ENCODE data around the gene PDE6D. TPM values are rescaled to one million over a fixed set of nuclear protein-coding genes. Genes with fewer than 3 reads are reported as not detected.
A peak's percentile ranks its signal among the peaks of the same experiment; 100 is the strongest.

Gene PDE6D
- total RNA-seq, 6 donors from 2014 or later = 10.5 to 22.8 (median 17.4) TPM

DNA sequence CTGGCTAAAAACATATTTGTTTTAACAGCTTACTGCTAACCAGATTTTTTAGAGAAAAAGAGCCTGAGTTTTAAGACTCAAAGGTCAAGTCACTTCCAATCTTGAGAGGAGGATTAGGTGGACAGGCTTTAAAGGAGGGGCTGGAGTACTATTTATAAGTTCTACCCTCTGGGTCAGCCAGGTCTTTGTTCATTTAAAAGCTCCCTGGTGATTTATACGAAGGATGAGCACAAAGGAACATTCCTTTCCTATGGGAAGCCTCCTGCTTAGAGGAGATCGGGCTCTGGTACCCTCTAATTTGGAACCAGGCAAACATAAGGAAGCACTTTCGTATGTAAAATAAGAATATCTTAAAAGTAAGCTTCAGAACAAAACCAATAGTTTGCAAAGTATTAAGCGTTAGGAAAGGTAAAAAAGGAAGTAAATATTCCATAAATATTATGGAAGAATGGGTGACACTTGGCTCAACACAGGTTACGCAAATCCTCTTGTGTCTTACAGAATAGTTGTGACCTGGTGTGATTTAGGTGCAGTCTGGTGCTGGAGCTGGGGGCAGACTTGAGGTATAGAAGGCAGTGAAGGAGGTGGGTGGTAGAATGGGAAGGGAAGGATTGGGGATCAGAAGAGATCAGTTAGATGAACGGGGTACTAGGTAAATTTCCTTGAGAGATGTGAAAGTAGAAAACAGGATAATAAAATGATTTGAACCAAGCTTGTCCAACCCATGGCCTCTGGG lies 35.6 kb downstream of the PDE6D start:
- Histone ChIP-seq H3K4me3 (no peak overlapping the region), H3K36me3 (no peaks in the 10 kb centered on the region), H3K9me3 (no peaks in the 10 kb centered on the region), H3K4me1 (no peaks in the 10 kb centered on the region), H3K27me3 (no peaks in the 10 kb centered on the region), H3K27ac (no peak overlapping the region)
- 77 to 87% methylated on average over 6 of the region's 6 CpGs for WGBS, 2 donors
- TF ChIP-seq, protein P1, sequence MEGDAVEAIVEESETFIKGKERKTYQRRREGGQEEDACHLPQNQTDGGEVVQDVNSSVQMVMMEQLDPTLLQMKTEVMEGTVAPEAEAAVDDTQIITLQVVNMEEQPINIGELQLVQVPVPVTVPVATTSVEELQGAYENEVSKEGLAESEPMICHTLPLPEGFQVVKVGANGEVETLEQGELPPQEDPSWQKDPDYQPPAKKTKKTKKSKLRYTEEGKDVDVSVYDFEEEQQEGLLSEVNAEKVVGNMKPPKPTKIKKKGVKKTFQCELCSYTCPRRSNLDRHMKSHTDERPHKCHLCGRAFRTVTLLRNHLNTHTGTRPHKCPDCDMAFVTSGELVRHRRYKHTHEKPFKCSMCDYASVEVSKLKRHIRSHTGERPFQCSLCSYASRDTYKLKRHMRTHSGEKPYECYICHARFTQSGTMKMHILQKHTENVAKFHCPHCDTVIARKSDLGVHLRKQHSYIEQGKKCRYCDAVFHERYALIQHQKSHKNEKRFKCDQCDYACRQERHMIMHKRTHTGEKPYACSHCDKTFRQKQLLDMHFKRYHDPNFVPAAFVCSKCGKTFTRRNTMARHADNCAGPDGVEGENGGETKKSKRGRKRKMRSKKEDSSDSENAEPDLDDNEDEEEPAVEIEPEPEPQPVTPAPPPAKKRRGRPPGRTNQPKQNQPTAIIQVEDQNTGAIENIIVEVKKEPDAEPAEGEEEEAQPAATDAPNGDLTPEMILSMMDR (IDR thresholded peaks at IDR 0.05) = no peak
- TF ChIP-seq POLR2AphosphoS5 (IDR thresholded peaks at IDR 0.05) = no peak
- TF ChIP-seq EP300 (IDR thresholded peaks at IDR 0.05) = no peak
- no peak for TF ChIP-seq POLR2A (IDR thresholded peaks at IDR 0.05)
- ATAC-seq (ENCODE audit: low FRiP score in 2 of 2) (no peak), DNase-seq (no peak)

DNA sequence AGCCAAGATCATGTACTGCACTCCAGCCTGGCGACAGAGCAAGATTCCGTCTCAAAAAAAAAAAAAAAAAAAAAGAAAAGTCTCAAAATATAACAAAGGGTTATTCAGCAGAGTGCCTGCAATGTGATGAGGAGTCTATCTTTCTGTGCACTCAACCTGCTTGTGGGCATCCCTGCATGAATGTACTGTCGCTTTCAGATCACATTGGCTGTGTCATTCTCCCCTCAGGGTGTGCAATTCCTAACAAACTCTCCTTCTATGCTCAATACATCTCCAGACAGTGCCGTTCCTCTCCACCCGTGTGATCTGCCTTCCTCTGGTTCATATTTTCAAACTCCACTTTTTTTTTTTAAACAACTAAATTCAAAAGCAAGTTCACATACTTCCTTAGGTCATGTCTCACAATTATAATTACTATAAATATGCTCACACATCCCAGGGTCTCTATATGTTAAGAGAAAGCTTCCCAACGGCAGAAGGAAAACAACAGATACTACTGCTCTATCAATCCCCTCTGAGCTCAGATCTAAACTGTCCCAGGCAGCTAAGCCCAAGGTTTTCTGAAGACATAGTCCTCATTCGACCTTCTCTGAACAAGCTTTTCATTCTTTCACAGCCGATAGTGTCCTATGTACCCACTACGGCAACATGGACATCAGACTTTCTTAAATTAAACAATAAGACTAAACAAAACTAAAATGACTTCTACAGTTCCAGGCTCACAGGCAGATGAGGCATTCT lies 37.5 kb downstream of the PDE6D start:
- no peak for ATAC-seq (ENCODE audit: low FRiP score in 2 of 2)
- TF ChIP-seq, protein P1 (IDR thresholded peaks at IDR 0.05) = no peak
- TF ChIP-seq POLR2A (IDR thresholded peaks at IDR 0.05) (no peak), EP300 (IDR thresholded peaks at IDR 0.05) (no peak), POLR2AphosphoS5 (IDR thresholded peaks at IDR 0.05) (no peak)
- Histone ChIP-seq H3K27me3 (no peaks in the 10 kb centered on the region), H3K36me3 (peaks cover 0 to 3% (median 0%) of the 10 kb centered on the region in 4 donors), H3K4me3 (no peak overlapping the region), H3K27ac (no peak overlapping the region), H3K9me3 (no peaks in the 10 kb centered on the region), H3K4me1 (no peaks in the 10 kb centered on the region)
- DNase-seq = no peak
- WGBS, 2 donors = 76 to 80% methylated on average over 9 of the region's 9 CpGs

DNA sequence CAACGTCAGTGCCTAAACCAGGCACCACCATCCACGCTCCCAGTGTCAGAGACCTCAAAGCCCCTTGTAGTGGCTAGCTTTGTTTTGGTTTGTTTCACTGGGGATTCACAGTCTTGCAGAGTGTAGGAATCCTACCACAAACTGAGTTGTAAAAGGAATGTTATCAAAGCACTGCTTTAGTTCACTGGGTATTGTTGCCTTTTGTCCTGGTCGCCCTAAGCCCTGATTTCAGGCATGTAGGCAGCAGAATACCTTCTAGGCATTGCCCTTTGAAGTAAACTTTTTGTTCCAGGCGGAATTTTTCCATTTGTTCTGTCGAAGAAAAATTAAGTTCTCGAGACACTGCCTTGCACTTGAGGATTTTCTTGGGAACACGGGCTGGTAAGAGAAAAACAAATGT lies 43.3 kb downstream of the PDE6D start:
- H3K4me3 ChIP-seq = no peak overlapping the region
- H3K27ac ChIP-seq = no peak overlapping the region
- H3K36me3 ChIP-seq = peaks cover 6 to 35% (median 9%) of the 10 kb centered on the region in 4 donors
- 89 to 97% methylated on average over 7 of the region's 7 CpGs for WGBS, 2 donors
- no peaks in the 10 kb centered on the region for H3K27me3 ChIP-seq
- no peaks in the 10 kb centered on the region for H3K9me3 ChIP-seq
- DNase-seq = no peak
- TF ChIP-seq EP300 (IDR thresholded peaks at IDR 0.05) = no peak
- no peak for TF ChIP-seq POLR2A (IDR thresholded peaks at IDR 0.05)
- TF ChIP-seq, protein P1 (IDR thresholded peaks at IDR 0.05) = no peak
- TF ChIP-seq POLR2AphosphoS5 (IDR thresholded peaks at IDR 0.05) = no peak
- no peaks in the 10 kb centered on the region for H3K4me1 ChIP-seq
- no peak for ATAC-seq (ENCODE audit: low FRiP score in 2 of 2)

DNA sequence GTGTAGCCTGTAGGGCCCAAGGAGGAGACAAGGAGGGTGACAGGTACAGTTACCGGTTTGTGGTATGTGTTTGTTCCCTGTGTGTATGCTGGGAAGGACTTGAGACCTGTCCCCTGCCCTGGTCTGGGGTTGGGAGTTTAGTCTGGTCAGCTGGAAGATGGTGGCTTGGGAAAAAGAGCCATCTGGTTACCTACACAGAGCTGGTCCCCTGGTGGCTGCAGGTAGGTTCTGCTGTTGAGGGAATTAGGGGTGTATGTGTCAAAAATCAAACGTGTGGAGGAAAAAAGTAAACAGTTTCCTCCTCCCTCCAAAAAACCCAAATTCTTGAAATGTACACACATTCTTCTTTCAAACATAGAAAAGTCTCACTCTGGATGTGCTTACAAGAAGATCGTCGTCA lies 48.5 kb downstream of the PDE6D start:
- TF ChIP-seq, protein P1 (IDR thresholded peaks at IDR 0.05) = no peak
- TF ChIP-seq POLR2AphosphoS5 (IDR thresholded peaks at IDR 0.05) (no peak), EP300 (IDR thresholded peaks at IDR 0.05) (no peak), POLR2A (IDR thresholded peaks at IDR 0.05) (no peak)
- 87 to 88% methylated on average over 4 of the region's 4 CpGs for WGBS, 2 donors
- peaks cover 8 to 38% (median 11%) of the 10 kb centered on the region in 4 donors for H3K36me3 ChIP-seq

More for the DNA sequence above, 48.5 kb downstream of the PDE6D start:
- H3K27me3 ChIP-seq = no peaks in the 10 kb centered on the region
- no peak overlapping the region for H3K4me3 ChIP-seq
- no peak overlapping the region for H3K27ac ChIP-seq
- no peaks in the 10 kb centered on the region for H3K4me1 ChIP-seq
- DNase-seq = no peak
- no peaks in the 10 kb centered on the region for H3K9me3 ChIP-seq
- peak in 1 of 2 donors; percentile 26 for ATAC-seq (ENCODE audit: low FRiP score in 2 of 2)

All from upper lobe of left lung (tissue), 6 donors.